Endothelial cell of umbilical vein (primary cell): Measurements from ENCODE around the gene VIPAS39. TPM values are rescaled to one million over a fixed set of nuclear protein-coding genes. Genes with fewer than 3 reads are reported as not detected.

Experiments used
- BruUV-seq: library from RNA; stranded (reverse); fragments of 400-500 nt; replicated peaks from 2 replicates; lab custom pipeline; 2021; lab: Mats Ljungman, UMichigan
- CTCF ChIA-PET: fragments of 300-600, 350-600 bp; sonication (Branson Sonifier 250); formaldehyde crosslinking; loops from one replicate; lab custom pipeline; 2021; ENCODE audit warnings: antibody characterized with exemption, inconsistent platforms; lab: Charles Lee
- POLR2A ChIA-PET: fragments of 300-600, 350-600 bp; sonication (Branson Sonifier 250); formaldehyde crosslinking; loops from one replicate; lab custom pipeline; 2021; ENCODE audit warnings: antibody characterized with exemption, inconsistent platforms; lab: Charles Lee
- DNase-seq: peaks from one replicate; pipeline ENCODE4 v3.0.0-alpha.2; 2011; ENCODE audit warnings: low read depth, low spot score
- FAIRE-seq: peaks from 2 replicates; lab custom pipeline; 2011; peaks lifted over from hg19 to GRCh38; lab: Jason Lieb, UNC
- H2AFZ ChIP-seq: 2 replicates; pipeline ENCODE4 v1.6.0; 2012; ENCODE audit warnings: low read depth, low read length, control low read depth, inconsistent platforms
- H3K27ac ChIP-seq: 2 replicates; pipeline ENCODE4 v1.5.1; 2011; ENCODE audit warnings: low read depth, mild to moderate bottlenecking, control low read depth, low read length, moderate library complexity; ENCODE audit not compliant: insufficient read depth
- H3K27me3 ChIP-seq, 2 experiments: 2 replicates each; pipeline versions ENCODE4 v1.6.0 to v1.6.1; 2011; ENCODE audit warnings: low read length in 2 of 2, mixed read lengths in 1 of 2; ENCODE audit not compliant: control insufficient read depth in 2 of 2, insufficient read depth in 2 of 2
- H3K36me3 ChIP-seq, 2 experiments: 2 replicates in 1 of 2; 3 replicates in 1 of 2; pipeline ENCODE4 v1.5.1; 2011; ENCODE audit warnings: low read length in 2 of 2, mild to moderate bottlenecking in 1 of 2, moderate library complexity in 1 of 2; ENCODE audit not compliant: control insufficient read depth in 2 of 2, insufficient read depth in 2 of 2; ENCODE audit errors: extremely low read depth in 1 of 2
- H3K4me1 ChIP-seq: 3 replicates; pipeline ENCODE4 v1.5.1; 2011; ENCODE audit warnings: mild to moderate bottlenecking, low read length; ENCODE audit not compliant: control insufficient read depth, insufficient read depth; ENCODE audit errors: extremely low read depth
- H3K4me2 ChIP-seq: 2 replicates; pipeline ENCODE4 v1.6.1; 2011; ENCODE audit warnings: low read length, control low read depth, mixed read lengths; ENCODE audit not compliant: insufficient read depth
- H3K4me3 ChIP-seq, 3 experiments: fragments of 200-600 bp in 1 of 3; sonication (generic), shearing (Covaris generic) in 1 of 3; replicated peaks in 1 of 3; 2 replicates each; pipeline ENCODE4 v1.5.1; 2011 to 2016; ENCODE audit warnings: control low read depth in 3 of 3, low read length in 3 of 3, mild to moderate bottlenecking in 2 of 3, inconsistent platforms in 1 of 3, low read depth in 1 of 3, moderate library complexity in 1 of 3; ENCODE audit not compliant: insufficient read depth in 1 of 3
- H3K79me2 ChIP-seq: 2 replicates; pipeline ENCODE4 v1.6.0; 2012; ENCODE audit warnings: low read length, inconsistent platforms; ENCODE audit not compliant: control insufficient read depth, insufficient read depth
- H3K9ac ChIP-seq: replicated peaks from 2 replicates; pipeline ENCODE3; 2011; ENCODE audit warnings: low read length, control low read depth; ENCODE audit not compliant: insufficient read depth; ENCODE audit errors: extremely low read depth
- H3K9me1 ChIP-seq: replicated peaks from 3 replicates; pipeline ENCODE4 v1.6.0; 2011; ENCODE audit warnings: mild to moderate bottlenecking, low read length; ENCODE audit not compliant: control insufficient read depth, insufficient read depth; ENCODE audit errors: extremely low read depth
- H3K9me3 ChIP-seq: replicated peaks from 2 replicates; pipeline ENCODE4 v1.5.1; 2012; ENCODE audit warnings: low read length, inconsistent platforms; ENCODE audit not compliant: control insufficient read depth, insufficient read depth
- H4K20me1 ChIP-seq: replicated peaks from 2 replicates; pipeline ENCODE3; 2011; ENCODE audit warnings: mild to moderate bottlenecking, low read length; ENCODE audit not compliant: control insufficient read depth, insufficient read depth; ENCODE audit errors: extremely low read depth
- CTCF ChIP-seq, 2 donors: IDR thresholded peaks; 1 replicate in 1 of 2; 2 replicates in 1 of 2; pipeline ENCODE4 v1.5.1; 2011; ENCODE audit warnings: low read length in 2 of 2, mild to moderate bottlenecking in 2 of 2, moderate library complexity in 2 of 2, control low read depth in 1 of 2, inconsistent platforms in 1 of 2, low read depth in 1 of 2; ENCODE audit not compliant: insufficient read depth in 1 of 2; ENCODE audit errors: extremely low read depth in 1 of 2
- FOS ChIP-seq: IDR thresholded peaks from 2 replicates; pipeline ENCODE4 v1.6.1; 2011; ENCODE audit warnings: mild to moderate bottlenecking, low read length, moderate library complexity, borderline replicate concordance; ENCODE audit not compliant: insufficient read depth
- MAX ChIP-seq: IDR thresholded peaks from 2 replicates; pipeline ENCODE4 v1.6.1; 2011; ENCODE audit not compliant: insufficient read depth, insufficient read length
- MYC ChIP-seq: IDR thresholded peaks from one replicate; pipeline ENCODE4 v1.6.1; 2011; ENCODE audit warnings: mild to moderate bottlenecking, low read depth, low read length
- POLR2A ChIP-seq: IDR thresholded peaks from 2 replicates; pipeline ENCODE4 v1.6.1; 2012; ENCODE audit warnings: low read depth, mild to moderate bottlenecking, control low read depth, low read length
- POLR2AphosphoS5 ChIP-seq: IDR thresholded peaks from 2 replicates; pipeline ENCODE4 v1.6.1; 2012; ENCODE audit warnings: low read depth, mild to moderate bottlenecking, control low read depth, low read length, moderate library complexity; ENCODE audit not compliant: insufficient read depth
- dilution Hi-C: fragments of 300-500 bp; cut with MboI; formaldehyde crosslinking; loops from one replicate; pipeline ENCODE4 v1.15.0; 2019; ENCODE audit warnings: low sequenced_read_pairs; ENCODE audit not compliant: extremely low pct_ligation_motif_present
- intact Hi-C: fragments of 100-400 bp; cut with micrococcal nuclease; formaldehyde crosslinking; loops from one replicate; pipeline ENCODE4 v1.10.0; 2022
- polyA plus RNA-seq, 4 experiments: library from polyadenylated mRNA; depleted of rRNA in 3 of 4; stranded (reverse) in 3 of 4; unstranded in 1 of 4; fragments of >200 nt; gene quantifications; 2 replicates each; pipeline versions ENCODE4 v1.2.1 to v1.2.3, GENCODE V29; 2011 to 2012; ENCODE audit warnings: missing spikeins in 1 of 4
- total RNA-seq: library from RNA; stranded (reverse); gene quantifications from 2 replicates; pipeline ENCODE4 v1.2.3, GENCODE V29; 2021

VIPAS39 gene
- total and polyA plus RNA-seq, 2 donors (not counting 3 experiments of a cell fraction or from before 2014, with no cell fraction given) = 24.2 to 28.2 TPM

- Histone ChIP-seq H3K36me3 (peaks cover 20 to 31% of the 10 kb centered on the region in 2 experiments), H3K79me2 (no peaks in the 10 kb centered on the region), H3K9me3 (no peaks in the 10 kb centered on the region), H3K27me3 (no peaks in the 10 kb centered on the region), H3K4me3 (no peak overlapping the region), H2AFZ (no peak overlapping the region), H3K27ac (no peak overlapping the region), H3K4me2 (no peak overlapping the region), H4K20me1 (no peaks in the 10 kb centered on the region), H3K9me1 (no peaks in the 10 kb centered on the region), H3K4me1 (no peaks in the 10 kb centered on the region), H3K9ac (no peak overlapping the region)
- intact Hi-C loops = no loop called here
- FAIRE-seq (no peak), DNase-seq (no peak)
- POLR2A ChIA-PET = no interaction called here
- dilution Hi-C loops = no loop called here
- CTCF ChIA-PET = no interaction called here
- no TSS peak for BruUV-seq
- TF ChIP-seq MYC (no peak), POLR2AphosphoS5 (no peak), POLR2A (no peak), CTCF (IDR thresholded peaks at IDR 0.05; ENCODE audit: extremely low read depth in 1 of 2, insufficient read depth in 1 of 2, low read depth in 1 of 2, low read length in 2 of 2) (no peak), MAX (no peak), FOS (no peak)
These were observed 10.4 kb upstream of the VIPAS39 start for GRCh38 chr14:77467801-77468200.
